H1 (cell line): ENCODE measurements around the gene TIMM8B. TPM values are rescaled to one million over a fixed set of nuclear protein-coding genes. Genes with fewer than 3 reads are reported as not detected.

Experiments
- CTCF ChIA-PET: fragments of 300-600 bp; sonication (Branson Sonifier 250); formaldehyde crosslinking; loops from one replicate; lab custom pipeline; 2021; ENCODE audit not compliant: partially characterized antibody; lab: Charles Lee
- POLR2A ChIA-PET: fragments of 300-600 bp; sonication (Branson Sonifier 250); formaldehyde crosslinking; loops from one replicate; lab custom pipeline; 2021; ENCODE audit warnings: inconsistent platforms; ENCODE audit not compliant: partially characterized antibody; lab: Charles Lee
- DNase-seq, 2 experiments: peaks; one replicate each; pipeline versions ENCODE4 v3.0.0 to v3.0.0-alpha.2; 2010 to 2022; ENCODE audit warnings: low spot score in 2 of 2, low read depth in 1 of 2, mixed read lengths in 1 of 2
- FAIRE-seq: peaks from 2 replicates; lab custom pipeline; 2011; peaks lifted over from hg19 to GRCh38; lab: Jason Lieb, UNC
- H2AFZ ChIP-seq: 2 replicates; pipeline ENCODE4 v1.8.1; 2012; ENCODE audit warnings: low read length, inconsistent platforms
- H2AK5ac ChIP-seq: 2 replicates; pipeline ENCODE4 v1.6.1; 2013; ENCODE audit warnings: low read depth, low read length
- H2BK120ac ChIP-seq: replicated peaks from 2 replicates; pipeline ENCODE3; 2013; ENCODE audit warnings: low read depth, low read length, inconsistent platforms
- H2BK12ac ChIP-seq: 2 replicates; pipeline ENCODE4 v1.6.1; 2013; ENCODE audit warnings: low read depth, low read length
- H2BK15ac ChIP-seq: 2 replicates; pipeline ENCODE4 v1.6.1; 2013; ENCODE audit warnings: low read length
- H2BK20ac ChIP-seq: 2 replicates; pipeline ENCODE4 v1.6.1; 2013; ENCODE audit warnings: low read length
- H2BK5ac ChIP-seq: 2 replicates; pipeline ENCODE4 v1.6.1; 2013; ENCODE audit warnings: low read depth, low read length
- H3K14ac ChIP-seq: 2 replicates; pipeline ENCODE4 v1.6.1; 2013; ENCODE audit warnings: inconsistent platforms; ENCODE audit not compliant: insufficient read length
- H3K18ac ChIP-seq: 2 replicates; pipeline ENCODE4 v1.6.1; 2013; ENCODE audit warnings: low read length; ENCODE audit errors: extremely low read depth
- H3K23ac ChIP-seq: 2 replicates; pipeline ENCODE4 v1.6.1; 2013; ENCODE audit warnings: inconsistent platforms; ENCODE audit not compliant: insufficient read length
- H3K23me2 ChIP-seq: 2 replicates; pipeline ENCODE4 v1.6.1; 2013; ENCODE audit warnings: low read depth, low read length
- H3K27ac ChIP-seq: 2 replicates; pipeline ENCODE4 v1.6.1; 2011; ENCODE audit warnings: low read depth, low read length, inconsistent platforms
- H3K27me3 ChIP-seq, 4 experiments: replicated peaks in 1 of 4; 1 replicate in 1 of 4; 2 replicates in 3 of 4; pipeline versions ENCODE4 v1.6.1 to v1.8.1; 2011 to 2013; ENCODE audit warnings: low read length in 3 of 4, mild to moderate bottlenecking in 3 of 4, inconsistent platforms in 2 of 4, mixed read lengths in 2 of 4, moderate library complexity in 1 of 4; ENCODE audit not compliant: control insufficient read depth in 3 of 4, insufficient read depth in 3 of 4; ENCODE audit errors: extremely low read depth in 1 of 4
- H3K36me3 ChIP-seq, 4 experiments: 2 replicates each; pipeline versions ENCODE4 v1.6.1 to v1.8.1; 2011 to 2013; ENCODE audit warnings: mild to moderate bottlenecking in 4 of 4, low read length in 3 of 4, moderate library complexity in 2 of 4, control low read depth in 1 of 4, inconsistent platforms in 1 of 4; ENCODE audit not compliant: insufficient read depth in 4 of 4, control insufficient read depth in 2 of 4
- H3K4ac ChIP-seq: replicated peaks from 2 replicates; pipeline ENCODE3; 2013; ENCODE audit warnings: low read length, low read depth, mixed read lengths, inconsistent platforms; ENCODE audit not compliant: insufficient read length
- H3K4me1 ChIP-seq, 4 experiments: replicated peaks in 1 of 4; 1 replicate in 1 of 4; 2 replicates in 3 of 4; pipeline versions ENCODE4 v1.6.1 to v1.8.1; 2011 to 2013; ENCODE audit warnings: low read length in 3 of 4, inconsistent platforms in 2 of 4, mixed read lengths in 1 of 4; ENCODE audit not compliant: insufficient read depth in 4 of 4, control insufficient read depth in 3 of 4
- H3K4me2 ChIP-seq, 2 experiments: 2 replicates each; pipeline versions ENCODE4 v1.6.1 to v1.8.1; 2011 to 2013; ENCODE audit warnings: low read depth in 2 of 2, low read length in 2 of 2, control low read depth in 1 of 2, inconsistent platforms in 1 of 2, mild to moderate bottlenecking in 1 of 2; ENCODE audit not compliant: insufficient read depth in 1 of 2
- H3K4me3 ChIP-seq, 4 experiments: fragments of 200-600, 300-600 bp in 1 of 4; sonication (generic), shearing (Covaris generic), sonication (Bioruptor Twin) in 1 of 4; 2 replicates each; pipeline versions ENCODE4 v1.5.1 to v1.8.1; 2011 to 2016; ENCODE audit warnings: low read length in 4 of 4, low read depth in 3 of 4, control low read depth in 2 of 4, inconsistent platforms in 2 of 4, mild to moderate bottlenecking in 2 of 4, mixed read lengths in 1 of 4, moderate library complexity in 1 of 4; ENCODE audit not compliant: insufficient read depth in 2 of 4; ENCODE audit errors: extremely low read depth in 1 of 4
- H3K56ac ChIP-seq: replicated peaks from 2 replicates; pipeline ENCODE3; 2013; ENCODE audit warnings: low read depth, mild to moderate bottlenecking, mixed read lengths, low read length, inconsistent platforms; ENCODE audit not compliant: insufficient read length
- H3K79me1 ChIP-seq: 2 replicates; pipeline ENCODE4 v1.6.1; 2013; ENCODE audit warnings: low read depth, low read length, control low read depth
- H3K79me2 ChIP-seq, 2 experiments: 2 replicates each; pipeline versions ENCODE4 v1.6.1 to v1.8.1; 2012 to 2013; ENCODE audit warnings: low read length in 2 of 2, mild to moderate bottlenecking in 2 of 2, inconsistent platforms in 1 of 2; ENCODE audit not compliant: insufficient read depth in 2 of 2, control insufficient read depth in 1 of 2
- H3K9ac ChIP-seq, 4 experiments: replicated peaks in 1 of 4; 1 replicate in 1 of 4; 2 replicates in 3 of 4; pipeline versions ENCODE4 v1.6.1 to v1.8.1; 2011 to 2013; ENCODE audit warnings: low read depth in 3 of 4, low read length in 3 of 4, control low read depth in 2 of 4, mild to moderate bottlenecking in 2 of 4, moderate library complexity in 2 of 4, inconsistent platforms in 1 of 4; ENCODE audit errors: extremely low read depth in 1 of 4
- H3K9me3 ChIP-seq, 2 experiments: 2 replicates each; pipeline versions ENCODE4 v1.6.1 to v1.8.1; 2012 to 2013; ENCODE audit warnings: mild to moderate bottlenecking in 2 of 2, moderate library complexity in 2 of 2, control low read depth in 1 of 2, inconsistent platforms in 1 of 2, low read depth in 1 of 2, low read length in 1 of 2, mixed read lengths in 1 of 2; ENCODE audit not compliant: insufficient read depth in 2 of 2
- H4K20me1 ChIP-seq, 2 experiments: replicated peaks in 1 of 2; 2 replicates each; pipeline versions ENCODE3 to v1.8.1; 2011 to 2013; ENCODE audit warnings: inconsistent platforms in 2 of 2, low read length in 2 of 2, mild to moderate bottlenecking in 1 of 2; ENCODE audit not compliant: insufficient read depth in 2 of 2, control insufficient read depth in 1 of 2
- H4K5ac ChIP-seq: 2 replicates; pipeline ENCODE4 v1.6.1; 2013; ENCODE audit warnings: low read length, low read depth, mixed read lengths, inconsistent platforms; ENCODE audit not compliant: insufficient read length
- H4K8ac ChIP-seq: 2 replicates; pipeline ENCODE4 v1.8.0; 2013; ENCODE audit warnings: mild to moderate bottlenecking, moderate library complexity, low read length, inconsistent platforms; ENCODE audit not compliant: insufficient read depth; ENCODE audit errors: extremely low read depth
- H4K91ac ChIP-seq: replicated peaks from 2 replicates; pipeline ENCODE3; 2013; ENCODE audit warnings: low read length, mixed read lengths, inconsistent platforms; ENCODE audit not compliant: insufficient read length
- SIN3A ChIP-seq, 2 experiments: IDR thresholded peaks in 1 of 2; conservative IDR thresholded peaks in 1 of 2; 2 replicates each; pipeline ENCODE4 v1.6.1; 2011 to 2012; ENCODE audit warnings: low read length in 2 of 2, improper control_type of control experiment in 1 of 2, low read depth in 1 of 2, mild to moderate bottlenecking in 1 of 2
- SIRT6 ChIP-seq: IDR thresholded peaks from one replicate; pipeline ENCODE4 v1.7.1; 2012; ENCODE audit warnings: low read length, inconsistent platforms
- SIX5 ChIP-seq: IDR thresholded peaks from 2 replicates; pipeline ENCODE4 v1.6.1; 2011; ENCODE audit warnings: mild to moderate bottlenecking, low read depth, low read length
- WGBS, 2 experiments: shearing (Covaris generic) in 1 of 2; methylation state at CpG; one replicate each; pipeline versions ENCODE4 v1.1.6 to v1.1.7; 2013 to 2015; ENCODE audit warnings: low lambda C conversion rate in 2 of 2, mixed read lengths in 2 of 2, inconsistent platforms in 1 of 2, low coverage in 1 of 2, missing lambda C conversion rate in 1 of 2; ENCODE audit not compliant: insufficient replicate concordance in 2 of 2, insufficient coverage in 1 of 2, insufficient read length in 1 of 2; ENCODE audit errors: extremely low coverage in 1 of 2, missing lambda C conversion rate in 1 of 2; 5-methylcytosine and 5-hydroxymethylcytosine counted together
- polyA plus RNA-seq, 7 experiments: library from polyadenylated mRNA; depleted of rRNA in 3 of 7; stranded (reverse) in 5 of 7; unstranded in 2 of 7; fragments of >200 nt in 5 of 7; fragments of 200-250 nt in 2 of 7; gene quantifications; 1 replicate in 5 of 7; 2 replicates in 1 of 7; 4 replicates in 1 of 7; pipeline versions ENCODE4 v1.2.1 to v1.2.3, GENCODE V29; 2011 to 2013; ENCODE audit warnings: missing spikeins in 2 of 7, mixed read lengths in 2 of 7
- total RNA-seq: library from RNA; stranded (reverse); fragmentation: NEBNext Ultra II Directional; extraction: Animal tissue kit (Norgen Biotek cat#: 25700); gene quantifications from 2 replicates; pipeline ENCODE4 v1.2.1, GENCODE V29; 2021

Gene TIMM8B
- total and polyA plus RNA-seq, 2 of the 8 experiments (the other 6 are each of a cell fraction or from before 2014, with no cell fraction given): 93.7 to 143 TPM

DNA sequence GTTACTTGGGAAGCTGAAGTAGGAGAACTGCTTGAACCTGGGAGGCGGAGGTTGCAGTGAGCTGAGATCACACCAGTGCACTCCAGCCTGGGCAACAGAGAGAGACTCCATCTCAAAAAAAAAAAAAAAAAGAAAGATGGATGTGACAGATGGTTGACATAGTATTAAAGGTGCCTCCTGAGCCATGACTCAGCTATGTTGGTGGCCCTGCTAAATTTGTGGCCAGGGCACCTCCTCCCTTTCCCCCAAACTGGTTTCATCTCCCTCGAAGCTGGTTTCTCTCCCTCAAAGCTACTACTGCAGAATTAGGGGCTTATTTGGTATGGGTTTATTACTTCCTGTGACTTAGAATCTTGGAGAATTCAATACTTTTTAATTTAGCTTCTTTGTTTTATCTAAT is 31.6 kb upstream of the TIMM8B start:
- no peak overlapping the region for H4K5ac ChIP-seq
- H2AK5ac ChIP-seq: no peak overlapping the region
- no peak overlapping the region for H3K4me2 ChIP-seq
- H3K27me3 ChIP-seq: no peaks in the 10 kb centered on the region
- no peak overlapping the region for H2BK5ac ChIP-seq
- no peak overlapping the region for H4K91ac ChIP-seq
- no peak overlapping the region for H3K4me3 ChIP-seq
- no peak overlapping the region for H3K56ac ChIP-seq
- no peaks in the 10 kb centered on the region for H3K9me3 ChIP-seq
- H3K9ac ChIP-seq: no peak overlapping the region
- no peak overlapping the region for H2BK12ac ChIP-seq
- no peak overlapping the region for H3K18ac ChIP-seq
- H3K27ac ChIP-seq: no peak overlapping the region
- no peak overlapping the region for H3K14ac ChIP-seq
- no peak for FAIRE-seq
- H2BK15ac ChIP-seq: no peak overlapping the region
- no peak overlapping the region for H2AFZ ChIP-seq
- no peaks in the 10 kb centered on the region for H3K23me2 ChIP-seq
- no peak overlapping the region for H2BK120ac ChIP-seq
- no peak for DNase-seq
- no peak for TF ChIP-seq SIX5
- TF ChIP-seq SIRT6: no peak
- TF ChIP-seq SIN3A (conservative IDR thresholded peaks at IDR 0.05 in 1 of 2, IDR thresholded peaks at IDR 0.05 in 1 of 2; ENCODE audit: low read depth in 1 of 2, low read length in 2 of 2): no peak
- 81% methylated on average over 2 of the region's 2 CpGs; no CpG with 5 or more reads in 1 of the 2 experiments for WGBS, 2 experiments
- H4K8ac ChIP-seq: no peak overlapping the region
- H2BK20ac ChIP-seq: no peak overlapping the region
- H3K36me3 ChIP-seq: no peaks in the 10 kb centered on the region
- POLR2A ChIA-PET: no interaction called here
- no peak overlapping the region for H3K23ac ChIP-seq
- no peaks in the 10 kb centered on the region for H4K20me1 ChIP-seq
- H3K79me1 ChIP-seq: no peaks in the 10 kb centered on the region
- H3K79me2 ChIP-seq: no peaks in the 10 kb centered on the region
- no peak overlapping the region for H3K4ac ChIP-seq
- CTCF ChIA-PET: interaction anchor here (0.5 to 9.3 kb wide), 2 partner anchors 16 to 163 kb away, joined by 3 to 104 read pairs; no protein-coding TSS in a partner anchor
- H3K4me1 ChIP-seq: no peaks in the 10 kb centered on the region
